ENCODE measurements around the gene ELOVL5.

The ELOVL5 gene

DNA sequence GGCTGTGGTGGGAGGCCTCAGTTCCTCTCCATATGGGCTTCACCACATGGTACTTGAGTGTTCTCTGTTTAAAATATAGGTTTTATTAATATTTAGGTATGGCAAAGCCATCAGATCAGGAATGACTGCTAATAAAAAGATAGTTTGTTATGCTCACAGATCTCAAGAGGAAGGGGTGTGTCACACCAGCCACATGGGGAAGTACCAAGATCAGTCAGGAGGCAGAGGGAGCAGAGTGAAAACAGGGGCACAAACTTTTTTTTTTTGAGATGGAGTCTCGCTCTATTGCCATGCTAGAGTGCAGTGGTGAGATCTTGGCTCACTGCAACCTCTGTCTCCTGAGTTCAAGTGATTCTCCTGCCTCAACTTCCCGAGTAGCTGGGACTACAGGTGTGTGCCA lies 108.0 kb downstream of the ELOVL5 start:
- H3K9me3 ChIP-seq: no peaks in the 10 kb centered on the region
- peak; percentile 20 for TF ChIP-seq CTCF (IDR thresholded peaks at IDR 0.05)
- peak overlapping the region; percentile 56 to 57 for H3K4me3 ChIP-seq (ENCODE audit: low read depth in 1 of 2, low read length in 1 of 2)
- H3K27me3 ChIP-seq: no peaks in the 10 kb centered on the region
- no peaks in the 10 kb centered on the region for H3K36me3 ChIP-seq
- peaks cover 64 to 73% of the 10 kb centered on the region in 2 experiments for H3K4me1 ChIP-seq (ENCODE audit: control insufficient read depth in 1 of 2, insufficient read depth in 1 of 2, low read depth in 1 of 2, low read length in 1 of 2)
- peak overlapping the region; percentile 99 for H3K27ac ChIP-seq

DNA sequence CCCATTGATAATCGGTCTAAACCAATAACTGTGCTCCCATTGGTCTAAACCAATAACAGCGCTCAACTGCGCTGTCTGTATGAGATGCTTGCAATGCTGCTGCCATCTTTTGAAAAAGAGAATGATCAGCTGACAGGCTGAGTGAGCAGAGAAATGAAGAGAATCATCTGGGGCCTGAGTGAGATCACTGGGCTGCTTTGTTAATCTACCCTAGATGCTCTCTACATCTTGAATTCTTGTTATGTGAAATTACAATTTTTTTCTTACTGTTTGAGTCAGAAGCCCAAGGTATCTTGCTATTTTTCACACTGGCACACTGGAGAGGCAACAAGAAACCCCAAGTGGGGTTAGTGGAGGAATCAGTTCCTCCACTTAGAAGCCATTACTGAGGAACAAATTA lies 108.6 kb downstream of the ELOVL5 start:
- H3K27ac ChIP-seq: peak overlapping the region; percentile 99
- peak overlapping the region; percentile 56 to 57 for H3K4me3 ChIP-seq (ENCODE audit: low read depth in 1 of 2, low read length in 1 of 2)
- peaks cover 58 to 67% of the 10 kb centered on the region in 2 experiments for H3K4me1 ChIP-seq (ENCODE audit: control insufficient read depth in 1 of 2, insufficient read depth in 1 of 2, low read depth in 1 of 2, low read length in 1 of 2)
- no peaks in the 10 kb centered on the region for H3K36me3 ChIP-seq
- no peaks in the 10 kb centered on the region for H3K27me3 ChIP-seq
- no peak for TF ChIP-seq CTCF (IDR thresholded peaks at IDR 0.05)
- H3K9me3 ChIP-seq: no peaks in the 10 kb centered on the region

DNA sequence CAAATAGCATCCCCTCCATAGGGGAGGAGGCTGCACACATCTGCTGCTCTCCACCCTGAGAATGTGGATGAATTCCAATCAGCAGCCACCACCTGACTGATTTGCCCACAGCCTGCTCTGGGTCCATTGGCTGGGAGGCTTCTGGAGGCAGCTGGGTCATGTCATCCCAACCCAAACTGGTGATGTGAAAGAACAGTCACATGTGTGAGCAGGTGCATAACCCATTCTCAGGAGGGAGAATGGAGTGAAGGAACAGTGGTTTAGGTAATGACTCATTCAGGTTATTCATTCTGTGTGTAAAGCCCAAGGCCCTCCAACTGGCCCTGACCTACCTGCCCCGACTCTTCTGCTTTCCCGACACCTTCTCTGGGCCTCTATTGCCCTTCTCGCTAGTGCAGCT lies 109.2 kb downstream of the ELOVL5 start:
- Histone ChIP-seq H3K27ac (peak overlapping the region; percentile 99), H3K27me3 (no peaks in the 10 kb centered on the region), H3K9me3 (no peaks in the 10 kb centered on the region), H3K4me1 (ENCODE audit: control insufficient read depth in 1 of 2, insufficient read depth in 1 of 2, low read depth in 1 of 2, low read length in 1 of 2) (peaks cover 51 to 61% of the 10 kb centered on the region in 2 experiments), H3K4me3 (ENCODE audit: low read depth in 1 of 2, low read length in 1 of 2) (no peak overlapping the region), H3K36me3 (no peaks in the 10 kb centered on the region)
- no peak for TF ChIP-seq CTCF (IDR thresholded peaks at IDR 0.05)

DNA sequence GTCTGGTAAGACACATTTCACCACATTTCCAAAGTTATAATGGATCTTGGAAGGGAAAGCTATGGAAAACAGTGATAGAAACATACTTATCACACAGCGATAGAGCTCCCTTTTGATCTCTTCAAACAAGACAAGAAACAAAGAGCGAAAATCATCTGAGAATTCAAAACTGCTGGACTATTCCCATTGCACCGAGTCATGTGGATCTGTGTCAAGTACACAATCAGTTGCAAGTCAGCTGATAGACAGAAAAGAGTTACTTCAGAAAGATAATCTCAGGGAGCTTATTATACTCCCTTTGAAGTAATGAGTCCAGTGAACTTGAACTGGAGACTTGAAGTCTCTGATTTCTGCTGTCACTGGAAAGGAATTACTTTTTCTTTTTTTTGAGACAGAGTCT lies 110.4 kb downstream of the ELOVL5 start:
- no peak overlapping the region for H3K4me3 ChIP-seq (ENCODE audit: low read depth in 1 of 2, low read length in 1 of 2)

DNA sequence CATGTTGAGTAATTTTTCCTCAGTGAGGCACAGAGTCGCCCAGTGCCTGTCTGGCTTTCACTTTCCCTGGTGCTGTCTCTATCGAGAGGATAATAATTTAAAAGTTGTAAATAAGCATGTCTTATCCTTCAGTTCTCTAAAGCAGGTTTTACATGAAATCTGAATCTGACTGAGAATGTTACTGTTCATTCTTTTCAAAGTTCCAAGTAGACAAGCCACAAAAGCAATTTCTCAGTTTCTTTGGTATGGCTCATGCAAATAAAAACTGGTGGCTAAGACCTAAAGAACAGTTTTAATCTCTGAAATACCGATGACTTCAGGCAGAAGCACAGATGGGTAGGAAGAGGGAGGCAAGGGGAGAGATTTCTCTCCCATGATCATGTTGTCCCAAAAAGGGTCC lies 112.5 kb downstream of the ELOVL5 start:
- Histone ChIP-seq H3K27me3 (no peaks in the 10 kb centered on the region), H3K4me3 (ENCODE audit: low read depth in 1 of 2, low read length in 1 of 2) (no peak overlapping the region), H3K4me1 (ENCODE audit: control insufficient read depth in 1 of 2, insufficient read depth in 1 of 2, low read depth in 1 of 2, low read length in 1 of 2) (peaks cover 19 to 29% of the 10 kb centered on the region in 2 experiments), H3K36me3 (no peaks in the 10 kb centered on the region), H3K27ac (peak overlapping the region; percentile 40), H3K9me3 (no peaks in the 10 kb centered on the region)
- no peak for TF ChIP-seq CTCF (IDR thresholded peaks at IDR 0.05)

More for the DNA sequence above, 110.4 kb downstream of the ELOVL5 start:
- no peaks in the 10 kb centered on the region for H3K9me3 ChIP-seq
- H3K4me1 ChIP-seq (ENCODE audit: control insufficient read depth in 1 of 2, insufficient read depth in 1 of 2, low read depth in 1 of 2, low read length in 1 of 2): peaks cover 39 to 49% of the 10 kb centered on the region in 2 experiments
- no peak for TF ChIP-seq CTCF (IDR thresholded peaks at IDR 0.05)
- peak overlapping the region; percentile 99 for H3K27ac ChIP-seq
- H3K27me3 ChIP-seq: no peaks in the 10 kb centered on the region
- no peaks in the 10 kb centered on the region for H3K36me3 ChIP-seq

DNA sequence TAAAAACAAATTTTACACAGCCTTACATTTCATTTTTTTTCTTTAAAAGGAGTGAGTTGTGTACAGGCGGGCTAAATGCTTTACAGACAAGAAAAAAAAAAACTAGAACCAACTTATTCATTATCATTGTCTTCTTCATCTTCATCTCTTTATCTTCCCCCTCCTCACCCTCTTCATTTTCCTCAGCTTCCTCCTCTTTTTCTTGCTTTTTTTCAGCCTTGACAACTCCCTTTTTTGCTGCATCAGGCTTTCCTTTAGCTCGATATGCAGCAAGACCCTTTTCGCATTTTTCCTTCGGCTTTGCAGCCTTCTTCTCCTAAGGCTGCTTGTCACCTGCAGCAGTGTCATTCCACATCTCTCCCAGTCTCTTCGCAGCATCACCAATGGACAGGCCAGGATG lies 113.2 kb downstream of the ELOVL5 start:
- Histone ChIP-seq H3K36me3 (no peaks in the 10 kb centered on the region), H3K27me3 (no peaks in the 10 kb centered on the region), H3K9me3 (no peaks in the 10 kb centered on the region), H3K27ac (no peak overlapping the region), H3K4me1 (ENCODE audit: control insufficient read depth in 1 of 2, insufficient read depth in 1 of 2, low read depth in 1 of 2, low read length in 1 of 2) (peaks cover 11 to 21% of the 10 kb centered on the region in 2 experiments), H3K4me3 (ENCODE audit: low read depth in 1 of 2, low read length in 1 of 2) (no peak overlapping the region)
- TF ChIP-seq CTCF (IDR thresholded peaks at IDR 0.05): no peak
